Osteocyte (in vitro differentiated cells): ENCODE measurements around the gene AXIN2. TPM values are rescaled to one million over a fixed set of nuclear protein-coding genes. Genes with fewer than 3 reads are reported as not detected.
A peak's percentile ranks its signal among the peaks of the same experiment; 100 is the strongest.

Experiments
- DNase-seq: peaks from one replicate; pipeline ENCODE4 v3.0.0; 2021; ENCODE audit warnings: mixed read lengths; ENCODE audit not compliant: unreplicated experiment; ENCODE audit errors: extremely low spot score
- H3K27ac Mint-ChIP-seq: one replicate; pipeline ENCODE4 v1.8.0; 2021; ENCODE audit warnings: mild to moderate bottlenecking, mixed read lengths; ENCODE audit not compliant: unreplicated experiment
- H3K27me3 Mint-ChIP-seq: one replicate; pipeline ENCODE4 v1.8.0; 2021; ENCODE audit warnings: mixed read lengths; ENCODE audit not compliant: unreplicated experiment
- H3K36me3 Mint-ChIP-seq: one replicate; pipeline ENCODE4 v1.8.0; 2021; ENCODE audit warnings: mixed read lengths; ENCODE audit not compliant: unreplicated experiment
- H3K4me1 Mint-ChIP-seq: one replicate; pipeline ENCODE4 v1.8.0; 2021; ENCODE audit warnings: mixed read lengths; ENCODE audit not compliant: unreplicated experiment
- H3K4me3 Mint-ChIP-seq: one replicate; pipeline ENCODE4 v1.8.0; 2021; ENCODE audit warnings: mild to moderate bottlenecking, moderate library complexity, mixed read lengths; ENCODE audit not compliant: unreplicated experiment
- H3K9me3 Mint-ChIP-seq: one replicate; pipeline ENCODE4 v1.8.0; 2021; ENCODE audit warnings: mixed read lengths; ENCODE audit not compliant: unreplicated experiment
- CTCF ChIP-seq: fragments of 200-600 bp; sonication (generic); IDR thresholded peaks from 2 replicates; pipeline ENCODE4 v1.5.0; 2021; ENCODE audit warnings: antibody characterized with exemption, mild to moderate bottlenecking, moderate library complexity
- total RNA-seq: library from RNA; stranded (reverse); gene quantifications from 2 replicates; pipeline ENCODE4 v1.2.1, GENCODE V29; 2021

AXIN2 gene
- total RNA-seq, 1 donor from 2014 or later = 16.6 TPM

DNA sequence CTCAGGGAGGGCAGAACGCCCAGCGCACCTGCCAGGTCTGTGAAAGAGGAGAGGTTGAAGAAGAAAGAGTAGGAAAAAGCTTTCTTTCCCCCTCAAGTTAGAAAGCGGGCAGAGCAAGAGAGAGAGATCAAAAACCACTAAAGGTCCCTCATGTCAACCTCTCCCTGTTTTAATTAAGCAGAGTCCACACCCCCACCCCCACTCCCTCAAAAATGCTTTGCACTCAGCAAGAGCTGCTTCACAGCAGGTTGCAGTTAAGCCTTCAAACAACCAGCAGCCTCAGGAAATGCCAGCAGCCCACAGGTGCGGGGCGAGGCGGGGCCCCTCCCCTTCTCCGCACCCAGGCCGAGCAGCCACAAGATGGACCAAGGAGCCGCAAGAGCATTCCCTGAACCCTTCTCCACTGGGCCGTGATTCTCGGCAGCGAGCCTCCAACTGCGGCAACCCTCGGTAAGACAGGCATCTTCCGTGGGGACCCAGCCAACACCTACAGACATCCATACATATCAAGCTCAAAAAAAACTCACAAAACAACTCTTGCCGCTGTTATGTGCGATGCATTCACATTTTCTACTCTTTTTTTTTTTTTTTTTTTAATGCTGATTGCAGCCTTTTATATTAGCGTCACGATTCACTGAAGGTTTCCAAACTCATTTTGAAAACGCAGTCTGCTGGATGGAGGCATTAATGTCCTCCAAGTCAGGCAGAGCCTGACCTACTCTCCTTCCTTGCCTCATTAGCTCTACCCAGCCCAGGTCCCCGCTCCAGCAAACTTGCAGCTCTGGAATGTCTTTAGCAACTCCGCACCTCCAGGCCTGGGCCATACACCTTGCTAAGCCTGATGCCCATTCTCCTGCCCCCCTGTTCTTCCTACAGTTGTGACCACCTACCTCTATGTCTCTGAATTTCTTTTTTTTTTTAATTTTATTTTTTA lies 66.1 kb downstream of the AXIN2 start:
- H3K9me3 Mint-ChIP-seq = no peaks in the 10 kb centered on the region
- no peak overlapping the region for H3K27ac Mint-ChIP-seq
- TF ChIP-seq CTCF = peak; percentile 5
- H3K4me1 Mint-ChIP-seq = peaks cover 9% of the 10 kb centered on the region
- H3K4me3 Mint-ChIP-seq = no peak overlapping the region
- peaks cover 29% of the 10 kb centered on the region for H3K27me3 Mint-ChIP-seq
- no peak for DNase-seq
- H3K36me3 Mint-ChIP-seq = no peaks in the 10 kb centered on the region

GRCh38 chr17:65489413-65490155 lies 71.9 kb downstream of the AXIN2 start:
- no peak for TF ChIP-seq CTCF
- no peaks in the 10 kb centered on the region for H3K9me3 Mint-ChIP-seq
- no peaks in the 10 kb centered on the region for H3K36me3 Mint-ChIP-seq
- H3K27me3 Mint-ChIP-seq = peaks cover 32% of the 10 kb centered on the region
- no peak for DNase-seq
- H3K4me3 Mint-ChIP-seq = no peak overlapping the region
- H3K27ac Mint-ChIP-seq = no peak overlapping the region
- H3K4me1 Mint-ChIP-seq = peaks cover 6% of the 10 kb centered on the region

DNA sequence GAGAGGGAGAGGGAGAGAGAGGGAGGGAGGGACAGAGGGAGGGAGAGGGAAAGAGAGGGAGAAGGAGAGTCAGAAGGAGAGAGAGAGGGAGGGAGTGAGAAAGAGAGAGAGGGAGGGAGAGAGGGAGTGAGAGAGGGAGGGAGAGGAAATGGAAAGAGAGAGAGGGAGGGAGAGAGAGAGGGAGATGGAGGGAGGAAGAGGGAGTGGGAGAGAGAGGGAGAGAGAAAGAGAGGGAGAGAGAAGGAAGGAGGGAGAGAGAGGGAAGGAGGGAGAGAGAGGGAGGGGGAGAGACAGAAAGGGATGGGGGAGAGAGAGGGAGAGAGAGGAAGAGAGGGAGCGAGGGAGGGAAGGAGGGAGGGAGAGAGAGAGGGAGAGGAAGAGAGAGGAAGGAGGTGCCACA lies 72.8 kb downstream of the AXIN2 start:
- H3K9me3 Mint-ChIP-seq = no peaks in the 10 kb centered on the region
- no peak overlapping the region for H3K4me3 Mint-ChIP-seq
- H3K27ac Mint-ChIP-seq = no peak overlapping the region

GRCh38 chr17:65487990-65488389 lies 73.5 kb downstream of the AXIN2 start:
- TF ChIP-seq CTCF = no peak
- Mint-ChIP-seq H3K27ac (no peak overlapping the region), H3K9me3 (no peaks in the 10 kb centered on the region), H3K27me3 (peaks cover 32% of the 10 kb centered on the region), H3K4me1 (peaks cover 6% of the 10 kb centered on the region), H3K4me3 (no peak overlapping the region), H3K36me3 (no peaks in the 10 kb centered on the region)
- no peak for DNase-seq

More for the DNA sequence above, 72.8 kb downstream of the AXIN2 start:
- H3K36me3 Mint-ChIP-seq = no peaks in the 10 kb centered on the region
- peaks cover 6% of the 10 kb centered on the region for H3K4me1 Mint-ChIP-seq
- no peak for TF ChIP-seq CTCF
- no peak for DNase-seq
- peaks cover 32% of the 10 kb centered on the region for H3K27me3 Mint-ChIP-seq

- peaks cover 6% of the 10 kb centered on the region for H3K4me1 Mint-ChIP-seq
- H3K4me3 Mint-ChIP-seq = no peak overlapping the region
- TF ChIP-seq CTCF = no peak
- no peak for DNase-seq
- no peaks in the 10 kb centered on the region for H3K36me3 Mint-ChIP-seq
- no peaks in the 10 kb centered on the region for H3K9me3 Mint-ChIP-seq
- H3K27me3 Mint-ChIP-seq = peaks cover 36% of the 10 kb centered on the region
- no peak overlapping the region for H3K27ac Mint-ChIP-seq
These were observed 74.3 kb downstream of the AXIN2 start for GRCh38 chr17:65487161-65487560.
